Motor neuron (in vitro differentiated cells): ENCODE results near the gene SACM1L. TPM values are rescaled to one million over a fixed set of nuclear protein-coding genes. Genes with fewer than 3 reads are reported as not detected.
"Not testable (repeated sequence)": the region's sequence is repeated elsewhere in the genome, so short reads cannot be mapped to it uniquely, and the experiment has no call there.

ENCODE experiments used
- ATAC-seq, 8 experiments: fragments of 200-7000 bp; cut with Tn5 transposase; replicated peaks in 6 of 8; 2 replicates each; pipeline ENCODE4 v1.8.0; 2021; ENCODE audit warnings: mild to moderate bottlenecking in 8 of 8, moderate library complexity in 8 of 8
- H3K27ac ChIP-seq, 2 donors: fragments of 250-450 bp; sonication (Bioruptor Pico); 2 replicates each; pipeline ENCODE4 v1.9.0; 2021; ENCODE audit warnings: antibody characterized with exemption in 2 of 2, mild to moderate bottlenecking in 2 of 2, moderate library complexity in 1 of 2
- H3K4me1 ChIP-seq, 2 donors: fragments of 250-450 bp; sonication (Bioruptor Pico); replicated peaks in 1 of 2; 2 replicates each; pipeline ENCODE4 v1.6.1; 2021; ENCODE audit warnings: antibody characterized with exemption in 2 of 2, mild to moderate bottlenecking in 2 of 2, moderate library complexity in 1 of 2
- H3K4me3 ChIP-seq, 5 donors: fragments of 250-450 bp; sonication (Bioruptor Pico); 2 replicates each; pipeline ENCODE4 v1.9.0; 2021; ENCODE audit warnings: antibody characterized with exemption in 5 of 5, mild to moderate bottlenecking in 5 of 5, moderate library complexity in 4 of 5
- WGBS, 10 experiments: fragments of 450-650 bp; shearing (Covaris generic); methylation state at CpG; one replicate each; pipeline ENCODE4 v1.0.0; 2022; 5-methylcytosine and 5-hydroxymethylcytosine counted together
- in situ Hi-C, 9 experiments: fragments of 400-800 bp; cut with MboI; loops; one replicate each; pipeline ENCODE4 v1.15.0; 2021; ENCODE audit warnings: low sequenced_read_pairs in 9 of 9, low pct_unique_long_range_greater_than_20kb in 2 of 9; ENCODE audit not compliant: unreplicated experiment in 9 of 9
- total RNA-seq, 8 experiments: library from RNA; unstranded; fragments of 300-600 nt; gene quantifications; 2 replicates each; pipeline versions ENCODE4 v1.2.3 to v1.2.4, GENCODE V29; 2022

The SACM1L gene
- total RNA-seq, 8 experiments from 2014 or later = 22.4 to 78.7 (median 33.1) TPM

- in situ Hi-C loops = no loop called here
- no peak for ATAC-seq
- no peak overlapping the region for H3K4me3 ChIP-seq
- no peaks in the 10 kb centered on the region for H3K4me1 ChIP-seq
- H3K27ac ChIP-seq = no peak overlapping the region
These were observed 52.1 kb downstream of the SACM1L start for GRCh38 chr3:45741247-45741646.

GRCh38 chr3:45741742-45742460 lies 52.7 kb downstream of the SACM1L start:
- in situ Hi-C loops = no loop called here
- peak in 2 of 8 experiments; percentile 46 to 55 for ATAC-seq
- Histone ChIP-seq H3K27ac (no peak overlapping the region), H3K4me1 (no peaks in the 10 kb centered on the region), H3K4me3 (no peak overlapping the region)
- 34 to 90% (median 49%) methylated on average over 2 to 6 of the region's 6 CpGs; no CpG with 5 or more reads in 1 of the 10 experiments for WGBS, 10 experiments

GRCh38 chr3:45742461-45743089 lies 53.4 kb downstream of the SACM1L start:
- H3K4me3 ChIP-seq = no peak overlapping the region
- in situ Hi-C loops = no loop called here
- H3K4me1 ChIP-seq = no peaks in the 10 kb centered on the region
- H3K27ac ChIP-seq = no peak overlapping the region
- WGBS, 10 experiments = 60 to 100% (median 92%) methylated on average over 1 to 4 of the region's 4 CpGs; no CpG with 5 or more reads in 1 of the 10 experiments
- no peak for ATAC-seq

DNA sequence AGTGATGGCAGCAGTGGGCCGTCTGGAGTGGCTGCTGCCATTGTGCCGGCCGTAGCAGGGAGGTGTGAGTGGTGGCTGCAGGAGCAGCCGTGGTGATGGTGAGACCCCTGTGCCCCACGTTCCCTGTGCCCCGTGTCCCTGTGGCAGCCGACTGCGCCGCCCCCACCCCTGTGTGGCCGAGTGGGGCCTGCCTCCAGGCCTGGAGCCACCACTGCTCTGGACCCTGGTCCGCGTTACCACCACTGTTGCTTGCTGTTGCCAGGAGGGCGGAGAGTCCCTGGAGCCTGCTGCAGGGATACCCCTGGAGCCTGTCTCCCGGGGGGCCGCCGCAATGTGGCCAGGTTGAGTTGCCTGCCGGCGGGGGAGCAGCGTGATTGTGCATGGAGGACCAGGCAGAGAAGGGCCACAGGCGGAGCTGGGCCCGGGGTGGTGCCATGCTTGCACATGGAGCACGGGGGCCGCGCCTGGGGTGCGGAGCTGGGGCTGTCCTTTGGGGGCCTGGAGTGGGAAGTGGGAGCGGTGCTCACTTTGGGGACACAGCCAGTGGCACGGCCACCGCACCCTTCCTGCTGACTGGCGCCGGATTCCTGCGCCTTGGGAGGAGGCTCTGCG lies 57.1 kb downstream of the SACM1L start:
- no peak overlapping the region for H3K4me3 ChIP-seq
- no peak overlapping the region for H3K27ac ChIP-seq
- 83% methylated on average over 2 of the region's 32 CpGs; no CpG with 5 or more reads in 9 of the 10 experiments for WGBS, 10 experiments
- in situ Hi-C loops = no loop called here
- peak in 4 of 8 experiments; percentile 11 to 31 (median 22) for ATAC-seq
- no peaks in the 10 kb centered on the region for H3K4me1 ChIP-seq

GRCh38 chr3:45746777-45747622 lies 57.8 kb downstream of the SACM1L start:
- no peak overlapping the region for H3K27ac ChIP-seq
- 85 to 100% (median 91%) methylated on average over 2 to 7 of the region's 18 CpGs; no CpG with 5 or more reads in 6 of the 10 experiments for WGBS, 10 experiments
- in situ Hi-C loops = no loop called here
- H3K4me1 ChIP-seq = no peaks in the 10 kb centered on the region
- H3K4me3 ChIP-seq = no peak overlapping the region
- peak in 5 of 8 experiments; percentile 21 to 53 (median 47) for ATAC-seq

DNA sequence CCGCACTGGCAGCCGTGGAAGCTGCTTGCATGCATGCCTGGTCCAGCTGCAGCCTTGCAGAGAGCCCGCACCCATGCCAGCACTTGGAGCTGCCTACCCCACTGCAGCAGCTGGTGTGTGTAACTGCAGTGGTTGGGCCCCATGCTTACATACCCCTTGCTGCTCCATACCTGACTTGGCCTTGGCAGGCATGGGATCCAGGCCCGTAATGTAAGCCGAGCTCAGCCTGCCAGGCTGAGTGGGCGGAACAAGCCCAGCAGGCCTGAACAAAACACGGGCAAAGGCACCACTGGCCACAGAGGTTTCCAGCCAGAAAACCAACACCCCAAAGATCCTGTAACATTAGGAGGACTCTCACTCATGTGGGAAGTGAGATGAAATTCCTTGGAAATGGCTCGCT lies 58.9 kb downstream of the SACM1L start:
- H3K4me1 ChIP-seq = no peaks in the 10 kb centered on the region
- peak in 1 of 8 experiments; percentile 13 for ATAC-seq
- in situ Hi-C loops = no loop called here
- H3K27ac ChIP-seq = no peak overlapping the region
- WGBS, 10 experiments = 80 to 100% (median 92%) methylated on average over 1 to 5 of the region's 8 CpGs; no CpG with 5 or more reads in 5 of the 10 experiments
- no peak overlapping the region for H3K4me3 ChIP-seq

GRCh38 chr3:45749036-45749600 lies 59.9 kb downstream of the SACM1L start:
- in situ Hi-C loops, H3K27ac ChIP-seq, H3K4me3 ChIP-seq, H3K4me1 ChIP-seq: not testable (repeated sequence)
- peak in 1 of 8 experiments; percentile 20 for ATAC-seq
- WGBS, 10 experiments = 73 to 100% (median 100%) methylated on average over 1 to 4 of the region's 4 CpGs; no CpG with 5 or more reads in 2 of the 10 experiments

DNA sequence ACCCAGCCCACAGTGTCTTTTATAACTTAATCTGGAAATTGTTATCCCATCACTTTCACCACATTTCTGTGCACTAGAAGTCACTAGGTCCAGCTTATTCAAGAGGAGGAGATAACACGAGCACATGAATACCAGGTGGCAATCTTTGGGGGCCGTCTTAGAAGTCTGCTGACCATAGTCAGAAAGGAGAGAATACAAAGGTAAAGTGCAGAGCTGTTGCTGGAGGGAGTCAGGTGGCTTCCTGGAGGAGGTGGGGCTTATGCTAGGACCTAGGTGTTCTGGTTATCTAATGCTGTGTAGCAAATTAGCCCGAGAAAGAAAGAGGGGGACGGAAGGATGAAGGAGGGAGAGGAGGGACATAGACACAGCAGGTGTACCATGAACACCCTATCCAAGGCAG lies 60.7 kb downstream of the SACM1L start:
- H3K4me3 ChIP-seq = no peak overlapping the region
- in situ Hi-C loops = loop anchor here in 3 of 9 experiments (25.0 kb wide), 2 partner anchors 162 to 187 kb away; partner anchors contain the start of gene CXCR6 (in 1 of the 3)
- no peaks in the 10 kb centered on the region for H3K4me1 ChIP-seq
- no peak overlapping the region for H3K27ac ChIP-seq
- 82 to 89% (median 86%) methylated on average over 1 to 4 of the region's 4 CpGs; no CpG with 5 or more reads in 6 of the 10 experiments for WGBS, 10 experiments
- ATAC-seq = no peak

- in situ Hi-C loops = loop anchor here in 3 of 9 experiments (25.0 kb wide), 2 partner anchors 161 to 186 kb away; partner anchors contain the start of gene CXCR6 (in 1 of the 3)
- H3K4me1 ChIP-seq = no peaks in the 10 kb centered on the region
- WGBS, 10 experiments = 23 to 100% (median 87%) methylated on average over 2 to 7 of the region's 7 CpGs; no CpG with 5 or more reads in 1 of the 10 experiments
- H3K27ac ChIP-seq = no peak overlapping the region
- peak in 1 of 8 experiments; percentile 34 for ATAC-seq
- no peak overlapping the region for H3K4me3 ChIP-seq
These were observed 62.5 kb downstream of the SACM1L start for GRCh38 chr3:45751537-45752242.

GRCh38 chr3:45753095-45753494 lies 63.9 kb downstream of the SACM1L start:
- no peak for ATAC-seq
- in situ Hi-C loops = loop anchor here in 3 of 9 experiments (25.0 kb wide), 2 partner anchors 159 to 184 kb away; partner anchors contain the start of gene CXCR6 (in 1 of the 3)
- Histone ChIP-seq H3K27ac (no peak overlapping the region), H3K4me1 (no peaks in the 10 kb centered on the region), H3K4me3 (no peak overlapping the region)
- 64 to 100% (median 91%) methylated on average over 1 to 3 of the region's 3 CpGs; no CpG with 5 or more reads in 6 of the 10 experiments for WGBS, 10 experiments

DNA sequence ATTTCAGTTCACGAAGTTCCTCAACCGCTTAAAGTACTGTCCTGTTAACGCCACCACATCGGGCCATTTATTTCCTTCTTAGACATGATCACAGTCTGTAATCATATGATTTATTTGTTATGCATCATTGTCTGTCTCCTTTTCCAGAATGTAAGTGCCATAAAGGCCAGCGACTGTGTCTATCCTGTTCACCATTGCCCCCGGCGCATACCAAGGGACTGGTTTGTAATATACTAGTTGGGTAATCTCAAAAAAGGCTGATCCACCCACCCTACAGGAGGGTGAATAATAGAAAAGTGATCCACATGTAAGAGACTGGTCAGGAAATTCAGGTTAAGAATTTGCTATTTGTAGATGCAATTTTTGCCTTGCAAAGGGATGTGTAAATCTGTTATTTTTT lies 65.3 kb downstream of the SACM1L start:
- no peak for ATAC-seq
- Histone ChIP-seq H3K27ac (no peak overlapping the region), H3K4me1 (no peaks in the 10 kb centered on the region), H3K4me3 (no peak overlapping the region)
- WGBS, 10 experiments = 94 to 100% (median 97%) methylated on average over 1 to 7 of the region's 7 CpGs; no CpG with 5 or more reads in 2 of the 10 experiments
- in situ Hi-C loops = loop anchor here in 3 of 9 experiments (25.0 kb wide), 2 partner anchors 158 to 183 kb away; partner anchors contain the start of gene CXCR6 (in 1 of the 3)
